OCI-LY1 (cell line): ENCODE results near the gene USPL1.
A peak's percentile ranks its signal among the peaks of the same experiment; 100 is the strongest.
"Not testable (repeated sequence)": the region's sequence is repeated elsewhere in the genome, so short reads cannot be mapped to it uniquely, and the experiment has no call there.

ENCODE experiments used
- H2AFZ ChIP-seq: fragments of 200-600 bp; sonication (generic), shearing (Covaris generic); 2 replicates; pipeline ENCODE4 v1.6.0; 2014; ENCODE audit warnings: antibody characterized with exemption, mild to moderate bottlenecking, low read length
- H3F3A ChIP-seq: fragments of 200-600 bp; sonication (generic), shearing (Covaris generic); 2 replicates; pipeline ENCODE4 v1.6.0; 2014; ENCODE audit warnings: mild to moderate bottlenecking, antibody characterized with exemption, low read length, moderate library complexity; ENCODE audit not compliant: insufficient read depth
- H3K27ac ChIP-seq: fragments of 200-600 bp; sonication (generic); 2 replicates; pipeline ENCODE4 v1.5.1; 2014; ENCODE audit warnings: low read length, mixed run types, mild to moderate bottlenecking, low read depth; ENCODE audit not compliant: poor library complexity, severe bottlenecking
- H3K27me3 ChIP-seq: fragments of 200-600 bp; sonication (generic); 2 replicates; pipeline ENCODE4 v1.6.0; 2014; ENCODE audit warnings: antibody characterized with exemption, mild to moderate bottlenecking, low read length, moderate library complexity; ENCODE audit not compliant: insufficient read depth
- H3K36me3 ChIP-seq: fragments of 200-600 bp; sonication (generic); 2 replicates; pipeline ENCODE4 v1.6.1; 2014; ENCODE audit warnings: mild to moderate bottlenecking, antibody characterized with exemption, low read length, moderate library complexity, mixed read lengths; ENCODE audit not compliant: insufficient read depth
- H3K4me1 ChIP-seq: fragments of 200-600 bp; sonication (generic); 2 replicates; pipeline ENCODE4 v1.5.1; 2014; ENCODE audit warnings: mild to moderate bottlenecking, low read length, moderate library complexity; ENCODE audit not compliant: insufficient read depth, severe bottlenecking
- H3K4me2 ChIP-seq: fragments of 200-600 bp; sonication (generic), shearing (Covaris generic); 2 replicates; pipeline ENCODE4 v1.6.1; 2014; ENCODE audit warnings: low read length
- H3K4me3 ChIP-seq: fragments of 200-600 bp; sonication (generic); 2 replicates; pipeline ENCODE4 v1.5.1; 2014; ENCODE audit warnings: low read length, low read depth, mild to moderate bottlenecking, mixed read lengths; ENCODE audit not compliant: poor library complexity, severe bottlenecking
- H3K79me2 ChIP-seq: fragments of 200-600 bp; shearing (Covaris generic); 2 replicates; pipeline ENCODE4 v1.6.1; 2016; ENCODE audit warnings: mixed run types, low read length, mixed read lengths; ENCODE audit not compliant: insufficient read depth
- H3K9ac ChIP-seq: fragments of 200-600 bp; sonication (generic), shearing (Covaris generic); 2 replicates; pipeline ENCODE4 v1.6.1; 2014; ENCODE audit warnings: mild to moderate bottlenecking, low read length, mixed read lengths
- H3K9me2 ChIP-seq: fragments of 200-600 bp; sonication (generic), shearing (Covaris generic); 2 replicates; pipeline ENCODE4 v1.6.1; 2014; ENCODE audit warnings: low read depth, mild to moderate bottlenecking, low read length, mixed read lengths
- H3K9me3 ChIP-seq: fragments of 200-600 bp; shearing (Covaris generic); 2 replicates; pipeline ENCODE4 v1.6.1; 2014; ENCODE audit warnings: low read length, mixed read lengths
- H4K20me1 ChIP-seq: fragments of 200-600 bp; sonication (generic), shearing (Covaris generic); 2 replicates; pipeline ENCODE4 v1.6.0; 2016; ENCODE audit warnings: mild to moderate bottlenecking, low read length; ENCODE audit not compliant: insufficient read depth
- EZH2 ChIP-seq: fragments of 200-600 bp; sonication (generic), shearing (Covaris generic); IDR thresholded peaks from 2 replicates; pipeline ENCODE4 v1.8.0; 2017; ENCODE audit warnings: borderline replicate concordance, mixed run types, mild to moderate bottlenecking, antibody characterized with exemption, low read length, moderate library complexity, mixed read lengths
- TF ChIP-seq, protein P1 (sequence below): fragments of 200-600 bp; sonication (generic), shearing (Covaris generic); IDR thresholded peaks from 2 replicates; pipeline ENCODE4 v1.5.1; 2017; ENCODE audit warnings: mild to moderate bottlenecking, antibody characterized with exemption, low read length, moderate library complexity, mixed read lengths

Gene USPL1

DNA sequence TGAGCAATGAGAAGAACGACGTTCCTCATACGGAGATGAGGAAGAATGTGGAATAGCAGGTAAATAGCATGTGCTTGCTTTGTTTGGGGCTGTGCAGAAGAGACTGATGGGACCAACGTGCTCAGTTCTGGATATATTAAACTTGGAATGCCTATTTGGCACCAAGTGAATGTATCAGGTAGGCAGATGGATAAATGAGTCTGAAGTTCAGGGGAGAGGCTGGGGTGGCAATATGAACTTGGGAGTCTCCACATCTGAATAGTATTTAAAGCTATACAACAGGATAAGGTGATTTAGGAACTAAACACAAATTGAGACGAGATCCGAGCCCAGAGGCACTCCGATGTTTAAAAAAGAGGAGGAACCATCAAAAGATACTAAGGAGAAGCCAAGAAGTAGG lies 12.7 kb upstream of the USPL1 start:
- H4K20me1 ChIP-seq: no peaks in the 10 kb centered on the region
- H3K27me3 ChIP-seq: no peaks in the 10 kb centered on the region
- no peaks in the 10 kb centered on the region for H3K79me2 ChIP-seq
- no peak overlapping the region for H3K4me3 ChIP-seq
- H3K4me2 ChIP-seq: no peak overlapping the region
- no peaks in the 10 kb centered on the region for H3K9me2 ChIP-seq
- H3K36me3 ChIP-seq: no peaks in the 10 kb centered on the region
- TF ChIP-seq, protein P1, sequence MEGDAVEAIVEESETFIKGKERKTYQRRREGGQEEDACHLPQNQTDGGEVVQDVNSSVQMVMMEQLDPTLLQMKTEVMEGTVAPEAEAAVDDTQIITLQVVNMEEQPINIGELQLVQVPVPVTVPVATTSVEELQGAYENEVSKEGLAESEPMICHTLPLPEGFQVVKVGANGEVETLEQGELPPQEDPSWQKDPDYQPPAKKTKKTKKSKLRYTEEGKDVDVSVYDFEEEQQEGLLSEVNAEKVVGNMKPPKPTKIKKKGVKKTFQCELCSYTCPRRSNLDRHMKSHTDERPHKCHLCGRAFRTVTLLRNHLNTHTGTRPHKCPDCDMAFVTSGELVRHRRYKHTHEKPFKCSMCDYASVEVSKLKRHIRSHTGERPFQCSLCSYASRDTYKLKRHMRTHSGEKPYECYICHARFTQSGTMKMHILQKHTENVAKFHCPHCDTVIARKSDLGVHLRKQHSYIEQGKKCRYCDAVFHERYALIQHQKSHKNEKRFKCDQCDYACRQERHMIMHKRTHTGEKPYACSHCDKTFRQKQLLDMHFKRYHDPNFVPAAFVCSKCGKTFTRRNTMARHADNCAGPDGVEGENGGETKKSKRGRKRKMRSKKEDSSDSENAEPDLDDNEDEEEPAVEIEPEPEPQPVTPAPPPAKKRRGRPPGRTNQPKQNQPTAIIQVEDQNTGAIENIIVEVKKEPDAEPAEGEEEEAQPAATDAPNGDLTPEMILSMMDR: no peak
- peaks cover 35% of the 10 kb centered on the region for H3K4me1 ChIP-seq
- no peak overlapping the region for H2AFZ ChIP-seq
- no peak overlapping the region for H3K9ac ChIP-seq
- H3F3A ChIP-seq: no peaks in the 10 kb centered on the region
- no peak overlapping the region for H3K27ac ChIP-seq
- H3K9me3 ChIP-seq: no peaks in the 10 kb centered on the region

DNA sequence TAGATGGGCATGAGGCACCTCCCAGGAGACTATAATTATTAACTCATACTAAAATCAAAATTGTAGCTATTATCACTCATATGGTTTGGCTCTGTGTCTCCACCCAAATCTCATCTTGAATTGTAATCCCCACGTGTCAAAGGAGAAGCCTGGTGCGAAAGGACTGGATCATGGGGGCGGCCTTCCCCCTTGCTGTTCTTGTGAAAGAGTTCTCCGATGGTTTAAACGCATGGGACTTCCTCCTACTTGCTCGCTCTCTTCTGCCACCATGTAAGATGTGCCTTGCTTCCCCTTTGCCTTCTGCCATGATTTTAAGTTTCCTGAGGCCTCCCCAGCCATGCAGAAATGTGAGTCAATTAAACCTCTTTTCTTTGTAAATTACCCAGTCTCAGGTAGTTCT lies 10.5 kb upstream of the USPL1 start:
- not testable (repeated sequence) for H3K9me2 ChIP-seq, H3K4me3 ChIP-seq, H4K20me1 ChIP-seq, H3F3A ChIP-seq, H3K9ac ChIP-seq, H3K4me2 ChIP-seq, H3K36me3 ChIP-seq, H3K79me2 ChIP-seq, H3K9me3 ChIP-seq, H2AFZ ChIP-seq, H3K27me3 ChIP-seq
- peaks cover 49% of the 10 kb centered on the region for H3K4me1 ChIP-seq
- peak overlapping the region; percentile 67 for H3K27ac ChIP-seq

DNA sequence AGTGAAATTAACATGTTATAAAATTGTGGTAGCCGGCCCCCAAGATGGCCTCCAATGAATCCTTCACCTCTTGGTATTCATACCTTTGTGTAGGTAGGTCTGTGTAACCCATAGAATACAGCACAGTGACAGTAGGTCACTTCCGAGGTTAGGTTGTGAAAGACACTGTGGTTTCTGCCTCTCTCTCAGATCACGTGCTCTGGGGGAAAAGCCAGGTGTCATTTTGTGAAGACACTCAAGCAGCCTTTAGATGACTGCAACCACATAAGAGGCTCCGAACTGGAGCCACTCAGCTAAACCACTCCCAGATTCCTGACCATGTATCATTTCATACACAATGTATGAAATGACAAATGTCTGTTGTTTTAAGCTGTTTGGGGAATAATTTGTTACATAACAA lies 9.8 kb upstream of the USPL1 start:
- H2AFZ ChIP-seq: no peak overlapping the region
- TF ChIP-seq EZH2: no peak
- TF ChIP-seq, protein P1: no peak
- H3K27me3 ChIP-seq: no peaks in the 10 kb centered on the region
- peak overlapping the region; percentile 39 for H3K4me2 ChIP-seq
- no peaks in the 10 kb centered on the region for H3K9me3 ChIP-seq
- H3K9ac ChIP-seq: no peak overlapping the region
- H3F3A ChIP-seq: no peaks in the 10 kb centered on the region
- peaks cover 50% of the 10 kb centered on the region for H3K4me1 ChIP-seq
- H3K79me2 ChIP-seq: 0 out of 2 replicates have a peak, but pooled peaks cover 3% of the 10 kb centered on the region
- H4K20me1 ChIP-seq: no peaks in the 10 kb centered on the region
- H3K4me3 ChIP-seq: no peak overlapping the region
- H3K27ac ChIP-seq: peak overlapping the region; percentile 67
- no peaks in the 10 kb centered on the region for H3K36me3 ChIP-seq
- no peaks in the 10 kb centered on the region for H3K9me2 ChIP-seq

DNA sequence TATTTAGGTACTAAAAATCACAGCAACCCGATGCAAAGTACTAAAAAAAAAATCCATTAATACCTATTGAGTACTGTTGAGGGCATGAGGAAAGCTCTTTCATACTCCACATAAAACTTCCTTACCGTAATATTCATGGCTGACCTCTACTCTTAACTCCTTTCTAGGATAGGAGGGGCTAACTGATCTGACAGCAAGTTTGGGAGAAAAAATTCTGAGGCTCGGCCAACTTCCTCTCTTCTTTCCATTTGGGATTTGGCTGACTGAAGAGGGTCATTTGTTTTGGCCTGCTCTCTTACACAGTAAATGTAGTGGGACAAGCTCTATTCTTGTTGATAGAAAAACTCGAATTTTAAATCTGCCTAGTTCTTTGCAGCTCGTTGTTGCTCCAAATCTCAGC lies 9.4 kb upstream of the USPL1 start:
- Histone ChIP-seq H3K27ac (peak overlapping the region; percentile 67), H3K9me3 (no peaks in the 10 kb centered on the region), H3K27me3 (no peaks in the 10 kb centered on the region), H3K36me3 (no peaks in the 10 kb centered on the region), H3K79me2 (0 out of 2 replicates have a peak, but pooled peaks cover 3% of the 10 kb centered on the region), H3K9me2 (no peaks in the 10 kb centered on the region), H4K20me1 (no peaks in the 10 kb centered on the region), H3F3A (no peaks in the 10 kb centered on the region), H3K4me3 (no peak overlapping the region), H2AFZ (no peak overlapping the region), H3K4me1 (peaks cover 55% of the 10 kb centered on the region), H3K9ac (no peak overlapping the region), H3K4me2 (peak overlapping the region; percentile 39)
- TF ChIP-seq EZH2: no peak
- TF ChIP-seq, protein P1: no peak
